ENCODE results near the gene ADGRD1. TPM values are rescaled to one million over a fixed set of nuclear protein-coding genes. Genes with fewer than 3 reads are reported as not detected.

Gene ADGRD1
- total RNA-seq, 1 donor from 2014 or later = 46.9 TPM

- no peak for DNase-seq (ENCODE audit: low spot score in 2 of 2)
- no peaks in the 10 kb centered on the region for H3K36me3 ChIP-seq
- H3K27me3 ChIP-seq = no peaks in the 10 kb centered on the region
- no peak overlapping the region for H3K4me3 ChIP-seq
- intact Hi-C loops (cut with DNase I) = no loop called here
- no peak for TF ChIP-seq CTCF (IDR thresholded peaks at IDR 0.05)
- no peaks in the 10 kb centered on the region for H3K9me3 ChIP-seq
- H3K27ac ChIP-seq = no peak overlapping the region
- H3K4me1 ChIP-seq = no peaks in the 10 kb centered on the region
Measured at GRCh38 chr12:131041968-131042833, 88.5 kb downstream of the ADGRD1 start.

DNA sequence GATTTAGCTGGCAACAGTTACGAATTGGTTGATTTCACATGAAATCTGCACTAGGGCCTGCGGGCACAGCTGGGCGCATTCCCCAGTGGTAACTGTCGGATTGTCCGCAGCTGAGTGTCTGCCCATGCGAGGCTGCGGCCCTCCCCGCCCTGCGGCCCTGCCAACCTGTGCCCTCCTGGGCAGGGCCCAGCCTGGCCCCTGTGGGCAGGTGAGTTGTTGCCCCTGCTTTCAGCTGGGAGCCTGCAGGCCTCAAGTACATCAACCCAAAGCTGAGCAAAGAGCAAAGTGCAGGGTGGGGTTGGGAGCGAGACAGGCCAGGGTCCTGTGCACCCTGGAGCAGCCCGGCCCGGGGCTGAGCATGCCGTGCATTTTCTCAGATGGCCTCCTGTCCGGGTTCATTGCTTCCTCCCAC lies 89.1 kb downstream of the ADGRD1 start:
- Histone ChIP-seq H3K4me3 (no peak overlapping the region), H3K27ac (no peak overlapping the region), H3K36me3 (no peaks in the 10 kb centered on the region), H3K27me3 (no peaks in the 10 kb centered on the region), H3K4me1 (no peaks in the 10 kb centered on the region), H3K9me3 (no peaks in the 10 kb centered on the region)
- intact Hi-C loops (cut with DNase I) = no loop called here
- DNase-seq (ENCODE audit: low spot score in 2 of 2) = no peak
- TF ChIP-seq CTCF (IDR thresholded peaks at IDR 0.05) = no peak

DNA sequence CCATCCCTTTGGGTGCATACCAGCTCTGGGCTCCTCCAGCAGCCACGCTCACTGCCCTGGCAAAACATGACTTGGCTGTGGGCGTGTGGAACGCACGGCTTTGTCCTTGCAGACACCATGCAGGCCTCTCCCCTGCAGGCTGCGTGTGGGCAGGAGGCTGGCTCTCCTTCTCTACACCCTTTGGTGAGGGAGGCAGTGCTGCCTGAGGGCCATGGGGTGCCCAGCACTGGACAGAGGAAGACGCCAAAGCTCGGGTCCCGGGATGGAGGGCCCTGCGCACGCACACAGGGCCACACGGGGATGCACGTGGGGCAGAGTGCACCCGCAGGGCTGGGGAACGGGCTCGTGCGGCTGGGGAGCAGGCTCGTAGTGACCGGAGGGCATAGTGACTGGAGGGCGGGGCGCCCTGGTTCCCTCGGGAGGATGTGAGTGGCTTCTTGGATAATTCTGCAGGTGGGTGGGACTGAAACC lies 89.7 kb downstream of the ADGRD1 start:
- DNase-seq (ENCODE audit: low spot score in 2 of 2) = no peak
- H3K4me3 ChIP-seq = no peak overlapping the region
- H3K36me3 ChIP-seq = no peaks in the 10 kb centered on the region
- H3K4me1 ChIP-seq = no peaks in the 10 kb centered on the region
- H3K9me3 ChIP-seq = no peaks in the 10 kb centered on the region
- intact Hi-C loops (cut with DNase I) = no loop called here
- TF ChIP-seq CTCF (IDR thresholded peaks at IDR 0.05) = no peak
- no peak overlapping the region for H3K27ac ChIP-seq
- H3K27me3 ChIP-seq = no peaks in the 10 kb centered on the region

DNA sequence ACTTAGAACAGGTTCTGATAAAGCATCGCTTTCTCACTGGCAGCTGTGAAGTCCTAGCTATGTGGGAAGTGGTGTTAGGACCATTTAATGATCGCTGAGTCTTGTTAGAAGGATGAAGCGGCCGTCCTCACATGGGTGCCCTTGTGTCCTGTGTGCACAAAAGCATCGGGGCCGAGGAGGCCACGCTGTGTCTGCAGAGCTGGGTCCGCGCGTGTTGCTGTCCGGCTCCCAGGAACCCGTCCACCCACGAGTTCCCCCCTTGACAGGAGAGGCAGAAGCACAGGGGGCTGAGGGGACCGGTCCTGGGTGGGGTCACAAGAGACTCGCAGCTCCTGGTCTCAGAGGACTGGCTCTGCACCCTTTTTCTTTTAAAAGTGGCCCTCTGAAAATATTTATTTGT lies 90.4 kb downstream of the ADGRD1 start:
- intact Hi-C loops (cut with DNase I) = no loop called here
- Histone ChIP-seq H3K9me3 (no peaks in the 10 kb centered on the region), H3K4me1 (no peaks in the 10 kb centered on the region), H3K36me3 (no peaks in the 10 kb centered on the region), H3K27ac (no peak overlapping the region), H3K4me3 (no peak overlapping the region), H3K27me3 (no peaks in the 10 kb centered on the region)
- DNase-seq (ENCODE audit: low spot score in 2 of 2) = no peak
- TF ChIP-seq CTCF (IDR thresholded peaks at IDR 0.05) = no peak

GRCh38 chr12:131044760-131045381 lies 91.2 kb downstream of the ADGRD1 start:
- intact Hi-C loops (cut with DNase I) = no loop called here
- H3K27ac ChIP-seq = no peak overlapping the region
- no peaks in the 10 kb centered on the region for H3K4me1 ChIP-seq
- H3K9me3 ChIP-seq = no peaks in the 10 kb centered on the region
- H3K27me3 ChIP-seq = no peaks in the 10 kb centered on the region
- H3K4me3 ChIP-seq = no peak overlapping the region
- H3K36me3 ChIP-seq = no peaks in the 10 kb centered on the region
- no peak for TF ChIP-seq CTCF (IDR thresholded peaks at IDR 0.05)
- DNase-seq (ENCODE audit: low spot score in 2 of 2) = no peak
